ENCODE measurements around the gene IL1RAPL1.

GRCh38 chrX:28876408-28876807, 289.2 kb downstream of the IL1RAPL1 start:
- TF ChIP-seq CTCF (conservative IDR thresholded peaks at IDR 0.05 in 1 of 2, IDR thresholded peaks at IDR 0.05 in 1 of 2; ENCODE audit: extremely low read depth in 1 of 2, insufficient read depth in 1 of 2, low read depth in 1 of 2, low read length in 2 of 2) = no peak
- no peak for TF ChIP-seq EZH2 (IDR thresholded peaks at IDR 0.05; ENCODE audit: borderline replicate concordance, low read length)

Data from mammary epithelial cell (primary cell).